HEK293 (cell line): ENCODE measurements around the gene MAN1B1.

Experiments
- ATF2 ChIP-seq: fragments of 450-650 bp; formaldehyde crosslinking; IDR thresholded peaks from 2 replicates; pipeline ENCODE4 v1.5.1; 2016; ENCODE audit warnings: missing biosample characterization, missing genetic modification characterization, low read depth
- EGR2 ChIP-seq: fragments of 450-650 bp; formaldehyde crosslinking; IDR thresholded peaks from 2 replicates; pipeline ENCODE4 v1.5.1; 2016; ENCODE audit warnings: low read depth, missing biosample characterization, missing genetic modification characterization
- GFI1B ChIP-seq: fragments of 450-650 bp; formaldehyde crosslinking; IDR thresholded peaks from 2 replicates; pipeline ENCODE4 v1.5.1; 2016; ENCODE audit warnings: missing biosample characterization, missing genetic modification characterization
- KLF8 ChIP-seq: fragments of 450-650 bp; formaldehyde crosslinking; IDR thresholded peaks from 2 replicates; pipeline ENCODE4 v1.5.1; 2016; ENCODE audit warnings: missing biosample characterization, missing genetic modification characterization
- KLF9 ChIP-seq: fragments of 450-650 bp; formaldehyde crosslinking; IDR thresholded peaks from 2 replicates; pipeline ENCODE4 v1.5.1; 2016; ENCODE audit warnings: missing biosample characterization, missing genetic modification characterization, low read depth
- MZF1 ChIP-seq: fragments of 450-650 bp; formaldehyde crosslinking; IDR thresholded peaks from 2 replicates; pipeline ENCODE4 v1.5.1; 2017; ENCODE audit warnings: missing biosample characterization, missing genetic modification characterization, borderline replicate concordance
- OSR2 ChIP-seq: fragments of 450-650 bp; formaldehyde crosslinking; IDR thresholded peaks from 2 replicates; pipeline ENCODE4 v1.5.1; 2016; ENCODE audit warnings: missing biosample characterization, missing genetic modification characterization
- OVOL3 ChIP-seq: fragments of 450-650 bp; formaldehyde crosslinking; IDR thresholded peaks from 2 replicates; pipeline ENCODE4 v1.5.1; 2016; ENCODE audit warnings: missing biosample characterization, missing genetic modification characterization
- PATZ1 ChIP-seq: fragments of 450-650 bp; formaldehyde crosslinking; IDR thresholded peaks from 2 replicates; pipeline ENCODE4 v1.5.1; 2016; ENCODE audit warnings: missing biosample characterization, missing genetic modification characterization
- SALL2 ChIP-seq: fragments of 450-650 bp; formaldehyde crosslinking; IDR thresholded peaks from 2 replicates; pipeline ENCODE4 v1.5.0; 2017; ENCODE audit warnings: missing biosample characterization, mild to moderate bottlenecking, missing genetic modification characterization, borderline replicate concordance
- SCRT2 ChIP-seq: fragments of 450-650 bp; formaldehyde crosslinking; IDR thresholded peaks from 2 replicates; pipeline ENCODE4 v1.5.1; 2016; ENCODE audit warnings: missing biosample characterization, missing genetic modification characterization
- YY2 ChIP-seq: fragments of 450-650 bp; formaldehyde crosslinking; IDR thresholded peaks from 2 replicates; pipeline ENCODE4 v1.5.1; 2016; ENCODE audit warnings: missing biosample characterization, missing genetic modification characterization
- ZBTB11 ChIP-seq: fragments of 450-650 bp; formaldehyde crosslinking; conservative IDR thresholded peaks from 2 replicates; pipeline ENCODE4 v1.5.1; 2016; ENCODE audit warnings: low read depth, missing biosample characterization, missing genetic modification characterization
- ZBTB21 ChIP-seq: fragments of 450-650 bp; formaldehyde crosslinking; IDR thresholded peaks from 2 replicates; pipeline ENCODE4 v1.5.1; 2017; ENCODE audit warnings: missing biosample characterization, missing genetic modification characterization
- ZBTB6 ChIP-seq: fragments of 450-650 bp; formaldehyde crosslinking; IDR thresholded peaks from 2 replicates; pipeline ENCODE4 v1.5.1; 2017; ENCODE audit warnings: missing biosample characterization, missing genetic modification characterization
- ZNF112 ChIP-seq: fragments of 450-650 bp; formaldehyde crosslinking; IDR thresholded peaks from 2 replicates; pipeline ENCODE4 v1.5.0; 2017; ENCODE audit warnings: missing biosample characterization, missing genetic modification characterization
- ZNF155 ChIP-seq: fragments of 450-650 bp; formaldehyde crosslinking; IDR thresholded peaks from 2 replicates; pipeline ENCODE4 v1.5.1; 2016; ENCODE audit warnings: missing biosample characterization, missing genetic modification characterization
- ZNF211 ChIP-seq: fragments of 450-650 bp; formaldehyde crosslinking; IDR thresholded peaks from 2 replicates; pipeline ENCODE4 v1.5.1; 2016; ENCODE audit warnings: low read depth, missing biosample characterization, missing genetic modification characterization
- ZNF214 ChIP-seq: fragments of 450-650 bp; formaldehyde crosslinking; IDR thresholded peaks from 2 replicates; pipeline ENCODE4 v1.5.1; 2017; ENCODE audit warnings: missing biosample characterization, mild to moderate bottlenecking, missing genetic modification characterization, borderline replicate concordance
- ZNF239 ChIP-seq: fragments of 450-650 bp; formaldehyde crosslinking; IDR thresholded peaks from 2 replicates; pipeline ENCODE4 v1.5.1; 2016; ENCODE audit warnings: missing biosample characterization, missing genetic modification characterization
- ZNF37A ChIP-seq: fragments of 450-650 bp; IDR thresholded peaks from 2 replicates; pipeline ENCODE4 v1.5.1; 2018; ENCODE audit warnings: missing biosample characterization, missing genetic modification characterization
- ZNF394 ChIP-seq: fragments of 450-650 bp; formaldehyde crosslinking; IDR thresholded peaks from 2 replicates; pipeline ENCODE4 v1.5.1; 2016; ENCODE audit warnings: missing biosample characterization, missing genetic modification characterization, mild to moderate bottlenecking, moderate library complexity, borderline replicate concordance
- ZNF433 ChIP-seq: fragments of 450-650 bp; formaldehyde crosslinking; IDR thresholded peaks from 2 replicates; pipeline ENCODE4 v1.5.1; 2016; ENCODE audit warnings: missing biosample characterization, missing genetic modification characterization, low read depth
- ZNF449 ChIP-seq: fragments of 450-650 bp; formaldehyde crosslinking; IDR thresholded peaks from 2 replicates; pipeline ENCODE4 v1.5.1; 2017; ENCODE audit warnings: missing biosample characterization, mild to moderate bottlenecking, missing genetic modification characterization, moderate library complexity
- ZNF501 ChIP-seq: fragments of 450-650 bp; formaldehyde crosslinking; IDR thresholded peaks from 2 replicates; pipeline ENCODE4 v1.5.1; 2016; ENCODE audit warnings: missing biosample characterization, missing genetic modification characterization
- ZNF514 ChIP-seq: fragments of 450-650 bp; formaldehyde crosslinking; IDR thresholded peaks from 2 replicates; pipeline ENCODE4 v1.5.1; 2016; ENCODE audit warnings: missing biosample characterization, missing genetic modification characterization
- ZNF596 ChIP-seq: fragments of 450-650 bp; IDR thresholded peaks from 2 replicates; pipeline ENCODE4 v1.5.0; 2018; ENCODE audit warnings: missing biosample characterization, mild to moderate bottlenecking, missing genetic modification characterization, moderate library complexity
- ZNF626 ChIP-seq: fragments of 450-650 bp; sonication (Bioruptor Pico); formaldehyde crosslinking; IDR thresholded peaks from 2 replicates; pipeline ENCODE4 v1.5.1; 2018; ENCODE audit warnings: missing biosample characterization, missing genetic modification characterization, inconsistent platforms
- ZNF76 ChIP-seq: fragments of 450-650 bp; formaldehyde crosslinking; IDR thresholded peaks from 2 replicates; pipeline ENCODE4; 2016; ENCODE audit warnings: low read depth, missing biosample characterization, missing genetic modification characterization, borderline replicate concordance
- ZNF776 ChIP-seq: fragments of 450-650 bp; formaldehyde crosslinking; IDR thresholded peaks from 2 replicates; pipeline ENCODE4 v1.5.0; 2017; ENCODE audit warnings: missing biosample characterization, missing genetic modification characterization, borderline replicate concordance
- ZNF792 ChIP-seq: fragments of 450-650 bp; formaldehyde crosslinking; IDR thresholded peaks from 2 replicates; pipeline ENCODE4 v1.5.1; 2016; ENCODE audit warnings: missing biosample characterization, missing genetic modification characterization
- ZNF843 ChIP-seq: fragments of 450-650 bp; formaldehyde crosslinking; IDR thresholded peaks from 2 replicates; pipeline ENCODE4 v1.5.1; 2016; ENCODE audit warnings: missing biosample characterization, missing genetic modification characterization
- ZSCAN23 ChIP-seq: fragments of 450-650 bp; formaldehyde crosslinking; IDR thresholded peaks from 2 replicates; pipeline ENCODE4 v1.5.1; 2016; ENCODE audit warnings: missing biosample characterization, missing genetic modification characterization

The MAN1B1 gene

GRCh38 chr9:137070906-137071275, 15.9 kb upstream of the MAN1B1 start (continued):
- no peak for TF ChIP-seq ZNF792
- no peak for TF ChIP-seq OSR2 (tag by site-specific recombination)
- 0 out of 2 replicates have a peak, but pooled peaks have one; percentile 22 for TF ChIP-seq OVOL3 (tag by site-specific recombination)
- TF ChIP-seq ZSCAN23 (tag by site-specific recombination): peak; percentile 15; the same call in 1 of the 2 replicates
- TF ChIP-seq SALL2 (tag by site-specific recombination): no peak
- no peak for TF ChIP-seq ZNF211 (tag by site-specific recombination)
- TF ChIP-seq ZNF501 (tag by site-specific recombination): no peak
- TF ChIP-seq YY2 (tag by site-specific recombination): no peak
- TF ChIP-seq ZBTB6: no peak
- no peak for TF ChIP-seq ZNF239 (tag by site-specific recombination)
- no peak for TF ChIP-seq ZNF76
- TF ChIP-seq ZNF112: no peak
- TF ChIP-seq ZBTB21 (tag by site-specific recombination): no peak
- 0 out of 2 replicates have a peak, but pooled peaks have one; percentile 81 for TF ChIP-seq PATZ1 (tag by site-specific recombination)
- no peak for TF ChIP-seq SCRT2 (tag by site-specific recombination)
- no peak for TF ChIP-seq ZNF776 (tag by site-specific recombination)
- TF ChIP-seq ZNF626 (tag by site-specific recombination): no peak
- TF ChIP-seq ZNF155 (tag by site-specific recombination): no peak
- TF ChIP-seq ZNF37A (tag by site-specific recombination): no peak
- no peak for TF ChIP-seq ZNF596 (tag by site-specific recombination)
- no peak for TF ChIP-seq ZNF514 (tag by site-specific recombination)
- no peak for TF ChIP-seq ATF2 (tag by site-specific recombination)
- TF ChIP-seq ZNF449 (tag by site-specific recombination): no peak; the same call in none of the 2 replicates
- TF ChIP-seq ZNF214 (tag by site-specific recombination): no peak
- TF ChIP-seq KLF9 (tag by site-specific recombination): no peak
- TF ChIP-seq GFI1B (tag by site-specific recombination): no peak
- TF ChIP-seq KLF8 (tag by site-specific recombination): peak; percentile 9; the same call in 1 of the 2 replicates
- no peak for TF ChIP-seq ZBTB11 (tag by site-specific recombination)
- TF ChIP-seq MZF1 (tag by site-specific recombination): no peak
- no peak for TF ChIP-seq ZNF843 (tag by site-specific recombination)
- no peak for TF ChIP-seq ZNF433 (tag by site-specific recombination)
- no peak for TF ChIP-seq EGR2 (tag by site-specific recombination)
- TF ChIP-seq ZNF394 (tag by site-specific recombination): no peak
